ENCODE measurements around the gene FLOT1. TPM values are rescaled to one million over a fixed set of nuclear protein-coding genes. Genes with fewer than 3 reads are reported as not detected.
A peak's percentile ranks its signal among the peaks of the same experiment; 100 is the strongest.

The FLOT1 gene
- total and polyA plus RNA-seq, 9 of the 15 experiments (the other 6 are each of a cell fraction or from before 2014, with no cell fraction given), result 11.7 to 149 (median 118) TPM

GRCh38 chr6:30717129-30717844 is 25.2 kb downstream of the FLOT1 start, which contains the start of gene MDC1 (continued):
- TF ChIP-seq CTCFL (IDR thresholded peaks at IDR 0.05; ENCODE audit: borderline replicate concordance, insufficient read depth, low read depth, low read length, poor library complexity, severe bottlenecking), result no peak
- peak; percentile 95 for TF ChIP-seq BACH1 (tag; IDR thresholded peaks at IDR 0.05)
- TF ChIP-seq DACH1 (IDR thresholded peaks at IDR 0.05; ENCODE audit: partially characterized antibody), result peak; percentile 96
- no peak for TF ChIP-seq HNRNPL (IDR thresholded peaks at IDR 0.05; ENCODE audit: low read depth, low read length)
- no peak for TF ChIP-seq REST (IDR thresholded peaks at IDR 0.05; ENCODE audit: borderline replicate concordance)
- TF ChIP-seq REST (CRISPR knock-in tag; IDR thresholded peaks at IDR 0.05; ENCODE audit: low read depth), result peak; percentile 25; the same call in 1 of the 2 replicates
- peak; percentile 99 for TF ChIP-seq SNIP1 (IDR thresholded peaks at IDR 0.05; ENCODE audit: low read depth)
- no peak for TF ChIP-seq PHF21A (IDR thresholded peaks at IDR 0.05; ENCODE audit: borderline replicate concordance, low read depth)
